Measurements from ENCODE around the gene ACP7.
A peak's percentile ranks its signal among the peaks of the same experiment; 100 is the strongest.
"Not testable (repeated sequence)": the region's sequence is repeated elsewhere in the genome, so short reads cannot be mapped to it uniquely, and the experiment has no call there.

The ACP7 gene

GRCh38 chr19:39133431-39134270, 49.5 kb downstream of the ACP7 start:
- DNase-seq = no peak

GRCh38 chr19:39135701-39136100, 51.5 kb downstream of the ACP7 start:
- no peak for DNase-seq

- DNase-seq = no peak
Observed at GRCh38 chr19:39136225-39136940, 52.2 kb downstream of the ACP7 start.

GRCh38 chr19:39137131-39137530, 53.0 kb downstream of the ACP7 start:
- DNase-seq = no peak

GRCh38 chr19:39138221-39139211, 54.3 kb downstream of the ACP7 start:
- DNase-seq = peak; percentile 87

DNA sequence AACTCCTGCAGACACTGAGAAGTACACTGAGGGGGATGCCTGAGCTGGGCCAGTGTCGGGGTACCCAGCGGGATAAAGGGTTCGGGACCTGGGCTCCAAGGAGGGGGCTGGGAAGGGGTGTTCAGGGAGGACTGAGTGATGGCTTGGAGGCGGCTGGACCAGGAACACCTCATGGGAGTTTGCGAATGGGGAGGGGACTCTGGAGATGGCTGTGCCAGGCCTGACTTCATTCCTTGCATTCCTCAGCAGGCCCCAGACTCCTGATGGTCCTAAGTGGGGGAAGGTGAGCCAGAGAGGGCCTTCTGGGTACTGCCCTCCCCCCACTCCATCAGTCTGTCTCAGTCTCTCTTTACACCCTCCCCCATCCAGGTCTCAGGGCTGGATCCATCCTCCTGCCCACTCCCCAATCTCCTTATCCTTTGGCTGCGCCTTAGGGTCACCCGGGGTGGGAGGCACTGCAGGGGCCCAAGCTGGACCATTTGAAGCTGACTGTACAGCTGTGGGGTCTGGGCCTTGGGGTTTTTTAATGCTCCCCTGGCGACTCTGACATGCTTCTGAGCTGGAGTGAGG, 55.2 kb downstream of the ACP7 start:
- no peak for DNase-seq

DNA sequence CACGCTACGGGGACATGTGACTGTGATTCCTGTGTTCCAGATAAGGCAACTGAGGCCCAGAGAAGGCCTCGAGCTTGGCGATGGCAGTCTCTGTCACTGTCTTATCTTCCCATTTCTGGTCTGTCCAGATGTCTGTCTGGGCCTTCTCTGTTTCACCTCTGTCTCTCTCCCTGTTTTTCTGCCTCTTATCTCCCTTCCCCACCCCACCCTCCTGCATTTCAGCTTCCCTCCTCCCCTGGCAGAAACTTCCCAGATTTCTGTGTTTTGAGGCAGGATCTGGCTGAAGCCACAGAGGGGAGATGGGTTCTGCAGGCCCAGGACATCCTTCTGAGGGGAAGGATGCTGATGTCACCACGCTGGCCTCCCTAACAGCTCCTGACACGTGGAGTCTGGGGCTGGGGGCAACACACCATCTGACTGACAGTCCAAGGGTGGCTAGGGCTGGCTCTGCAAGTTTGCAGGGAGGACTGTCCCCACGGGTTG, 55.8 kb downstream of the ACP7 start:
- DNase-seq = no peak

- DNase-seq = no peak
Observed at GRCh38 chr19:39140594-39140993, 56.4 kb downstream of the ACP7 start.

DNA sequence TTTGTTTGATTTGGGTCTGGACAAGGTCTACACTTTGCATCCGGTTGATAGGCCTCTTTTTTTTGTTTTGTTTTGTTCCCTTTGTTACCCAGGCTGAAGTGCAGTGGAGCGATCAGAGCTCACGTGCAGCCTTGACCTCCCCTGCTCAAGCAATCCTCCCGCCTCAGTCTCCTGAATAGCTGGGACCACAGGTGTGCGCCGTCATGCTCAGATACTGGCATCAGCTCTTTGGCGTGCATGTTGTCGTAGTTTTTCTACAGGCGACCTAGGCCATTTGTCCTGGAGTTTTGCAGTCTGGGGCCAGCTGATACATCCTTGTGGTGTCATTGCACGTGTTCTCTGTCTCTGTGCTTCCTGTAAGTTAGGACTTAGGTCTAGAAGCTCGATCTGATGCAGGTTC, 57.8 kb downstream of the ACP7 start:
- DNase-seq = no peak

DNA sequence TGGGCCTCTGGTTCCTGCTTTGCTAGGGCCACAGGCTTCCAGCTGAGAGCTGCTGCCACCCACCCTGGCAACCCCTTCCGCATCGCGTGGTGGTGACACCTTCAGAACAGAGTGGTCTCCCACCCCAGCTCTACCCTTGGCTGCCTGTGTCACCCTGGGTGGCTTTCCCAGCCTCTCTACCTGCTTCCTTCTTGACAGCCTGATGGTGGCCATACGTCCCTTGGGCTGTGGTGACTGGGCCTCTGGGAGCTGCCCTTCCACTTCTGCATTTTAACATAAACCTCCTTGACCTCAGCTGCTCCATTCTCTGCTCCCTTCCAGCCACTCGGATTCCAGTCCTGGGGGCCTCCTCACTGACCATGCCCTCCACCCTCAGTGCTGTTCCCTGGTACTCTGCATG, 58.5 kb downstream of the ACP7 start:
- no peak for DNase-seq

- not testable (repeated sequence) for DNase-seq
Observed at GRCh38 chr19:39143757-39144289, 59.7 kb downstream of the ACP7 start.

DNA sequence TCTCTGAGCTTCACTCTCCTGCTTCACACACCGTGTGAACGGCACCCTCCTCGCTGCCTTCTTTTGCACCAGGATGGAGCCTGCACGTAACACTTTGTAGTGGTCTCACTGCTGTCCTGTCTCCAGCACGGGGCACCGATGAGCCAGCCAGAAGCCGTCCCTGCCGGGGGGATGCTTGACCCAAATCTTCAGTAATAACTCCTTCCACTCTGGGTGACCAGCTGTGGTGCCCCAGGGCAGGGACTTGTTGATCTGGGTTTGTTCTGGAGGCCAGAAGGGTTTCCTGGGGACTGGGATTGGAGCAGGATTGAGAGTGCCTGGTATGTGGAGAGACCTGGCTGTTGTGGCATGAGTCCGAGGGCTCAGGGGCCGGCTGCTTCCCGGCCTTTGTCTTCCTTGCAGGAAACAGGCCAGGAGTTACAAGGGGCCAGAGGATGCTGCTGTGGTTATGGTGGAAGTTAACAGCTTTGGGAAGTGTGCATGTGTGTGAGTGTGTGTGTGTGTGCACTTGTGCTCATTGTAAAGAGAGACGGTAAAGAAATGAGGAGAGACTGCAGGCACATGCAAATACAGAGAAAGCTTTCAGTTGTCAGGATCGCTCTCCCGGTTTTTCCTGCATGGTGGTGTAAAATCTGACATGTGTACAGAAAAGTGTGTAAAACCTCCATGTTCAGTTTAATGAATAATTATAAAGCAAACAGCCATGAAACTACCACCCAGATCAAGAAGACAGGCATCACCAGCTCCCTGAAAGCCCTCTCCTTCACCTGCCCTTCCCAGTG, 60.3 kb downstream of the ACP7 start:
- no peak for DNase-seq

DNA sequence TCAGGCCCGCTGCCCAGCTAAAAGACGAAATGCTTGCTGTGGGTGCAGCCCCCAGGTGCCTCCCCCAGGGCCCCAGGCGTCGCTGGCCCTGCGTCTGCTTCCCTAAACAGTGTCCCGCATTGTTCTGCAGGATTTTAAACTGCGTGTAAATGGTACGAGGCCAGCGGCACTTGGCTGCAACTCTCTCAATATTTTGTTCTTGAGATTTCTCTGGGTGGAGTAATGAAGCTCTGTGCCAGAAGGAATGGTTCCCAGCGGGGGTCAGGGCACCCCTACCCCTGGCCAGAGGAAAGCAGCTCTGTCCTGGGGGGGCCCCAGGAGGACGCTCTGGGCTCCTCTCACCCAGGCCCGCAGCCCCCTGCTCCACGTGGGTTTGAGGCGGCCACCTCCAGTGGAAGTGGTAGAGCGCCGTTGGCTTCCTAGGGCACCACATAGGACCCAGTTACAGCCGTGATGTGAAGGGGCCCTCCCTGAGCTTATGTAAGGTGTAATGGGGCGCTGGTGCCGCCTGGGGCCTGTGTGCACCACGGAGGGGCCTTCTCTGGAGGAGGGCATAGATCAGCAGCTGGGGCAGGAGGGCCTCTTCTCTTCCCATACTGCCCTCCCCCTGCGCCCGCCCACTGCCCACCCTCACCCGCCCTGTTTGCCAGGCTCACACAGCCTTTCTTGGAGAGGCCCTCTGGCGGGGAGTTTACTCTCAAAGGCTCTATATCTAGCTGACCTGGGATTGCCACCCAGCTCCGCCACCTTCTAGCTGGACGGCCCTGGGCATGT, 61.2 kb downstream of the ACP7 start:
- DNase-seq = no peak

- no peak for DNase-seq
Observed at GRCh38 chr19:39146091-39146490, 61.9 kb downstream of the ACP7 start.

DNA sequence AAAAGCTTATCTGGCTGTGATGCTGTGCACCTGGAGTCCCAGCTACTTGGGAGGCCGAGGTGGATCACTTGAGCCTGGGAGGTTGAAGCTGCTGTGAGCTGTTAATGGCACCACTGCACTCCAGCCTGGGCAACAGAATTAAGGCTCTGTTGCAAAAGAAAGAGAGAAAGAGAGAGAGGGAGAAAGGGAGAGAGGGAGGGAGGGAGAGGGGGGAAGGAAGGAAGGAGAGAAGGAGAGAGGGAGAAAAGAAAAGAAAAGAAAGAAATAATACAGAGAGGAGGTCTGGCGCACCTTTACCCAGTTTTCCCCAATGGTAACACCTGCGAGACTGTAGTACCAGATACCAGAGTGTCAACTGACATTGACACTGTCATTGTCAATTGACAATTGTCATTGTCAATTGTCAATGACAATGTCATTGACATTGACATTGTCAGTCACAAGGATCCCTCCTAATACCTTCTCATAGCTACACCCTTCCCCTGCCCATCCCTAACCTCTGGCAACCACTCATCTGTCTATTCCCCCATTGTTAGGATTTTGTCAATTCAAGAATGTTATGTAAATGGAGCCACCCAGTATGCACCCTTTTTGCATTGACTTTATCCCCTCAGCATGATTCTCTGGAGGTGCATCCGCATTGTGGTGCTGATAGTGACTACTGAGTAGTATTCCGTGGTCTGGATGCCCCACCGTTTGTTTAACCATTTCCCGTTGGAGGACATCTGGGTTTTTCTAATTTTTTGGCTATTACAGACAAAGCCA, 62.7 kb downstream of the ACP7 start:
- no peak for DNase-seq

DNA sequence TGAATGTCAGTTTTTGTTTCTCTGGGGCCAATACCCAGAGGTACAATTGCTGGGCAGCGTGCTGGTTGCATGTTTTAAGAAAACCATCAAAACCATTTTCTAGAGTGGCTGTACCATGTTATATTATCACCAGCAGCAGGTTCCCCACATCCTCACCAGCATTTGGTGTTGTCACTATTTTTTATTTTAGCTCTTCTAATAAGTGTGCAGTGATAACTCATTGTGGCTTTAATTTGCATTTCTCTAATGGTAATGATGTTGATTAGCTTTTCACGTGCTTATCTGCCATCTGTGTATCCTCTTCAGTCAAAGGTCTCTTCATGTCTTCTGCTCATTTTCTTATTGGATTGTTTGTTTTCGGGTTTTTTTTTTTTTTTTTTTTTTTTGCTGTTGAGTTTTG, 63.3 kb downstream of the ACP7 start:
- no peak for DNase-seq

DNA sequence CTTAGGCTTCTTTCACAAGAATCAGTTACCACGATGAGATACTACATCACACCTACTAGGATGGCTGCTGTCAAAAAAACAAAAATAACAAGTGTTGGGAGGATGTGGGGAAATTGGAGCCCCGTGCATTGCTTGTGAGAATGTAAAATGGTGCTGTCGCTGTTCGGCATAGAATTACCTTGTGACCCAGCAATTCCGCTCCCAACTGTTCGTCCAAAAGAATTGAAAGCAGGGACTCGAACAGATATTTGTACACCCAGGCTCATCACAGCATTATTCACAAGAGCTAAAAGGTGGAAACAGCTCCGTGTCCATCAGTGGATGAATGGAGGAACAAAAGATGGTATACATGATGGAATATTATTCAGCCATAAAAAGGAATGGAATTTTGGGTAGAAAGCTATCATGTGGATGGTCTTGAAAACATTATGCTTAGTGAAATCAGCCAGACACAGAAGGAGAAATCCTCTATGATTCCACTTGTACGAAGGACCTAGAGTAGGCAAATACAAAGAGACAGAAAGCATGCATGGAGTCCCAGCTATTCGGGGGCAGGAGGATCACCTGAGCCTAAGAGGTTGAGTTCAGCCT, 64.9 kb downstream of the ACP7 start:
- no peak for DNase-seq

GRCh38 chr19:39150235-39150634, 66.1 kb downstream of the ACP7 start:
- DNase-seq = no peak

DNA sequence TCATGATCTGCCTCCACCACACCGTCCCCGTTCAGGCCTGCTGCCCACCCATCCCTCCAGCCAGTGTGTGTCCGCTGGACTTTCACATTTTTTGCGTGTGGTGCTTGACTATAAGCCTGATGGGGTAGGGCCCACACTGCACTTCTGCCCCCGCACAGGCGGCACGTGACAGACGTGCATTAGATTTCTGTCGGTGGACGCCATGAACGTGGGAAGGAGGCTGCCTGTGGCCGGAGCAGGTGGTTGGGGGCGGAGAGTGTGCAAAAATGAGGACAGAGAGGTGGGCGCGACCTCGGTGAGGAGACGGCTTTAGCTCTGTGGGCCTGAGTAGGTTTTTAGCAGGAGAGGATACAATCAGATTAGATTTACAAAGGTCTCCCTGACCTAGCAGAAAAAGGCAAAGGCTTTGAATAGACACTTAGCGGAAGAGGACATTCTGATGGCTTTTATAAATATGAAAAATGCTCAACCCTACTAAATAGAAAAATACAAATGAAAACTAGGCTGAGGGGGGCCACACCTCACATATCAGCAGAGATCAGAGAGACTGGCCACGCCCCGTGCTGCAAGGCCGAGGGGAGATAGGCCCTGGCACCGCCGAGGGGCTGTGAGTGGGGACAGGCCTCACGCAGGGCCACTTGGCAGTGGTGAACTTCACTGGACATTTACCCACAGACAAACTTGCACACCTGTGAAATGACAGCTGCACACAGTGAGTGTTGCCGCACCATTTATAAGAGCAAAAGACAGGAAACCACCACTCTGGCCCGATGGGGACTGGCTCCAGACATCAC, 66.8 kb downstream of the ACP7 start:
- no peak for DNase-seq
